Motor neuron (in vitro differentiated cells): Measurements from ENCODE around the gene PRKCA. TPM values are rescaled to one million over a fixed set of nuclear protein-coding genes. Genes with fewer than 3 reads are reported as not detected.
A peak's percentile ranks its signal among the peaks of the same experiment; 100 is the strongest.

Source experiments
- ATAC-seq, 8 experiments: fragments of 200-7000 bp; cut with Tn5 transposase; replicated peaks in 6 of 8; 2 replicates each; pipeline ENCODE4 v1.8.0; 2021; ENCODE audit warnings: mild to moderate bottlenecking in 8 of 8, moderate library complexity in 8 of 8
- H3K27ac ChIP-seq, 2 donors: fragments of 250-450 bp; sonication (Bioruptor Pico); 2 replicates each; pipeline ENCODE4 v1.9.0; 2021; ENCODE audit warnings: antibody characterized with exemption in 2 of 2, mild to moderate bottlenecking in 2 of 2, moderate library complexity in 1 of 2
- H3K4me1 ChIP-seq, 2 donors: fragments of 250-450 bp; sonication (Bioruptor Pico); replicated peaks in 1 of 2; 2 replicates each; pipeline ENCODE4 v1.6.1; 2021; ENCODE audit warnings: antibody characterized with exemption in 2 of 2, mild to moderate bottlenecking in 2 of 2, moderate library complexity in 1 of 2
- H3K4me3 ChIP-seq, 5 donors: fragments of 250-450 bp; sonication (Bioruptor Pico); 2 replicates each; pipeline ENCODE4 v1.9.0; 2021; ENCODE audit warnings: antibody characterized with exemption in 5 of 5, mild to moderate bottlenecking in 5 of 5, moderate library complexity in 4 of 5
- WGBS, 10 experiments: fragments of 450-650 bp; shearing (Covaris generic); methylation state at CpG; one replicate each; pipeline ENCODE4 v1.0.0; 2022; 5-methylcytosine and 5-hydroxymethylcytosine counted together
- in situ Hi-C, 9 experiments: fragments of 400-800 bp; cut with MboI; loops; one replicate each; pipeline ENCODE4 v1.15.0; 2021; ENCODE audit warnings: low sequenced_read_pairs in 9 of 9, low pct_unique_long_range_greater_than_20kb in 2 of 9; ENCODE audit not compliant: unreplicated experiment in 9 of 9
- total RNA-seq, 8 experiments: library from RNA; unstranded; fragments of 300-600 nt; gene quantifications; 2 replicates each; pipeline versions ENCODE4 v1.2.3 to v1.2.4, GENCODE V29; 2022

PRKCA gene
- total RNA-seq, 8 experiments from 2014 or later = 5.6 to 38.8 (median 8.7) TPM

- in situ Hi-C loops = loop anchor here in 4 of 9 experiments (25.0 kb wide), 1 partner anchor 391 kb away; no protein-coding TSS in a partner anchor
- Histone ChIP-seq H3K27ac (no peak overlapping the region), H3K4me3 (no peak overlapping the region), H3K4me1 (peaks cover 9 to 15% of the 10 kb centered on the region in 2 donors)
- peak in 2 of 8 experiments; percentile 60 to 73 for ATAC-seq
- WGBS, 10 experiments = 54 to 100% (median 100%) methylated on average over 1 to 3 of the region's 6 CpGs; no CpG with 5 or more reads in 1 of the 10 experiments
Measured at GRCh38 chr17:66652840-66653507, 350.6 kb downstream of the PRKCA start.

- Histone ChIP-seq H3K4me3 (no peak overlapping the region), H3K4me1 (peaks cover 9 to 15% of the 10 kb centered on the region in 2 donors), H3K27ac (peak overlapping the region in 1 of 2 donors; percentile 31)
- ATAC-seq = peak in 7 of 8 experiments; percentile 45 to 95 (median 75)
- WGBS, 10 experiments = 10 to 85% (median 58%) methylated on average over 2 to 7 of the region's 9 CpGs; no CpG with 5 or more reads in 2 of the 10 experiments
- in situ Hi-C loops = loop anchor here in 4 of 9 experiments (25.0 kb wide), 1 partner anchor 392 kb away; no protein-coding TSS in a partner anchor
Measured at GRCh38 chr17:66654106-66654740, 351.8 kb downstream of the PRKCA start.

GRCh38 chr17:66654764-66655163, 352.4 kb downstream of the PRKCA start:
- WGBS, 10 experiments = 42 to 100% (median 80%) methylated on average over 1 to 6 of the region's 7 CpGs; no CpG with 5 or more reads in 3 of the 10 experiments
- peaks cover 9 to 15% of the 10 kb centered on the region in 2 donors for H3K4me1 ChIP-seq
- no peak overlapping the region for H3K4me3 ChIP-seq
- H3K27ac ChIP-seq = no peak overlapping the region
- in situ Hi-C loops = loop anchor here in 4 of 9 experiments (25.0 kb wide), 1 partner anchor 392 kb away; no protein-coding TSS in a partner anchor
- ATAC-seq = no peak

- 60 to 100% (median 78%) methylated on average over 1 to 2 of the region's 2 CpGs; no CpG with 5 or more reads in 3 of the 10 experiments for WGBS, 10 experiments
- in situ Hi-C loops = loop anchor here in 4 of 9 experiments (25.0 kb wide), 1 partner anchor 393 kb away; no protein-coding TSS in a partner anchor
- Histone ChIP-seq H3K4me1 (peaks cover 9 to 15% of the 10 kb centered on the region in 2 donors), H3K27ac (no peak overlapping the region), H3K4me3 (no peak overlapping the region)
- ATAC-seq = no peak
Measured at GRCh38 chr17:66655461-66655860, 353.0 kb downstream of the PRKCA start.

- no peak overlapping the region for H3K27ac ChIP-seq
- in situ Hi-C loops = loop anchor here in 4 of 9 experiments (25.0 kb wide), 1 partner anchor 394 kb away; no protein-coding TSS in a partner anchor
- peak in 2 of 8 experiments; percentile 43 to 46 for ATAC-seq
Measured at GRCh38 chr17:66655861-66656260, 353.4 kb downstream of the PRKCA start.

GRCh38 chr17:66661411-66662256, 359.2 kb downstream of the PRKCA start:
- ATAC-seq = no peak
- no peak overlapping the region for H3K4me3 ChIP-seq
- WGBS, 10 experiments = 78 to 96% (median 87%) methylated on average over 1 to 12 of the region's 13 CpGs
- in situ Hi-C loops = loop anchor here in 4 of 9 experiments (25.0 kb wide), 1 partner anchor 399 kb away; no protein-coding TSS in a partner anchor
- H3K27ac ChIP-seq = no peak overlapping the region
- H3K4me1 ChIP-seq = peaks cover 6% of the 10 kb centered on the region in 2 donors

More at GRCh38 chr17:66655861-66656260, 353.4 kb downstream of the PRKCA start:
- H3K4me1 ChIP-seq = peaks cover 9 to 15% of the 10 kb centered on the region in 2 donors
- WGBS, 10 experiments = 30 to 93% (median 58%) methylated on average over 1 to 4 of the region's 4 CpGs; no CpG with 5 or more reads in 3 of the 10 experiments
- H3K4me3 ChIP-seq = no peak overlapping the region

- H3K4me1 ChIP-seq = peaks cover 6% of the 10 kb centered on the region in 2 donors
Measured at GRCh38 chr17:66662496-66662895, 360.1 kb downstream of the PRKCA start.

GRCh38 chr17:66663041-66663606, 360.7 kb downstream of the PRKCA start:
- peaks cover 6% of the 10 kb centered on the region in 2 donors for H3K4me1 ChIP-seq
- no peak overlapping the region for H3K4me3 ChIP-seq
- WGBS, 10 experiments = 33 to 100% (median 83%) methylated on average over 1 to 9 of the region's 12 CpGs; no CpG with 5 or more reads in 1 of the 10 experiments
- peak in 4 of 8 experiments; percentile 25 to 91 (median 56) for ATAC-seq
- in situ Hi-C loops = loop anchor here in 4 of 9 experiments (25.0 kb wide), 1 partner anchor 401 kb away; no protein-coding TSS in a partner anchor
- H3K27ac ChIP-seq = no peak overlapping the region

More at GRCh38 chr17:66662496-66662895, 360.1 kb downstream of the PRKCA start:
- Histone ChIP-seq H3K4me3 (no peak overlapping the region), H3K27ac (no peak overlapping the region)
- 33 to 100% (median 83%) methylated on average over 1 to 5 of the region's 5 CpGs; no CpG with 5 or more reads in 1 of the 10 experiments for WGBS, 10 experiments
- no peak for ATAC-seq
- in situ Hi-C loops = loop anchor here in 4 of 9 experiments (25.0 kb wide), 1 partner anchor 400 kb away; no protein-coding TSS in a partner anchor

- no peak for ATAC-seq
- H3K27ac ChIP-seq = no peak overlapping the region
- in situ Hi-C loops = loop anchor here in 4 of 9 experiments (25.0 kb wide), 1 partner anchor 402 kb away; no protein-coding TSS in a partner anchor
- WGBS, 10 experiments = 61 to 100% (median 93%) methylated on average over 1 to 4 of the region's 4 CpGs
- no peak overlapping the region for H3K4me3 ChIP-seq
- peaks cover 6% of the 10 kb centered on the region in 2 donors for H3K4me1 ChIP-seq
Measured at GRCh38 chr17:66664336-66664735, 361.9 kb downstream of the PRKCA start.

GRCh38 chr17:66665194-66665593, 362.8 kb downstream of the PRKCA start:
- Histone ChIP-seq H3K4me1 (peaks cover 6% of the 10 kb centered on the region in 2 donors), H3K4me3 (no peak overlapping the region), H3K27ac (no peak overlapping the region)
- ATAC-seq = no peak
- in situ Hi-C loops = loop anchor here in 4 of 9 experiments (25.0 kb wide), 1 partner anchor 403 kb away; no protein-coding TSS in a partner anchor
- 82 to 100% (median 96%) methylated on average over 1 to 4 of the region's 4 CpGs; no CpG with 5 or more reads in 5 of the 10 experiments for WGBS, 10 experiments

GRCh38 chr17:66667090-66667489, 364.7 kb downstream of the PRKCA start:
- peaks cover 6% of the 10 kb centered on the region in 2 donors for H3K4me1 ChIP-seq
- no peak overlapping the region for H3K27ac ChIP-seq
- no peak overlapping the region for H3K4me3 ChIP-seq
- 91 to 100% (median 94%) methylated on average over 1 to 4 of the region's 5 CpGs; no CpG with 5 or more reads in 4 of the 10 experiments for WGBS, 10 experiments
- in situ Hi-C loops = loop anchor here in 4 of 9 experiments (25.0 kb wide), 1 partner anchor 405 kb away; no protein-coding TSS in a partner anchor
- ATAC-seq = no peak
